ENCODE results near the gene GNG13. TPM values are rescaled to one million over a fixed set of nuclear protein-coding genes. Genes with fewer than 3 reads are reported as not detected.
A peak's percentile ranks its signal among the peaks of the same experiment; 100 is the strongest.

Gene GNG13
- total and polyA plus RNA-seq, 7 donors: not detected

DNA sequence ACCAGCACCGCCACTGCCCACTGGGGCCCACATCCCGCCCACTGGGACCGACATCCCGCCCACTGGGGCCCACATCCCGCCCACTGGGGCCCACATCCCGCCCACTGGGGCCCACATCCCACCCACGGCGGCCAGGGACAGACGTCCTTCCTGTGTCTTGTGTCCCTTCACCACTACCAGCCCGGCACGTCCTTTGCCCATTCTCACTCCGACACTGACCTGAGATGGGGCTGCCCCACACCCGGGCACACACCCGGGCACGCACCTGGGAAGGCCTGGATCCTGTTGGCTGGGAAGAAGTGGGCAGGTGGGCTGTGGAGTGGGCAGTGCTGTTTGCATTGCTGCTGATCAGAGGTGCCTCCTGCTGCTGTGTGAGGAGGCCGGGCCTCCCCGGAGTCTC is 28.4 kb upstream of the GNG13 start:
- H3K27me3 ChIP-seq (ENCODE audit: insufficient read depth in 3 of 3, low read length in 2 of 3): peaks cover 0 to 52% (median 19%) of the 10 kb centered on the region in 3 donors
- no peak for TF ChIP-seq CTCF (IDR thresholded peaks at IDR 0.05)
- intact Hi-C loops (cut with DNase I): no loop called here

GRCh38 chr16:827513-827912 is 27.0 kb upstream of the GNG13 start:
- TF ChIP-seq CTCF (IDR thresholded peaks at IDR 0.05): no peak
- Histone ChIP-seq H3K27ac (no peak overlapping the region), H3K36me3 (ENCODE audit: insufficient read depth in 1 of 2, low read depth in 1 of 2) (no peaks in the 10 kb centered on the region), H3K4me3 (no peak overlapping the region), H3K4me1 (no peaks in the 10 kb centered on the region), H3K9me3 (no peaks in the 10 kb centered on the region), H3K27me3 (ENCODE audit: insufficient read depth in 3 of 3, low read length in 2 of 3) (peaks cover 0 to 43% (median 20%) of the 10 kb centered on the region in 3 donors)
- intact Hi-C loops (cut with DNase I): no loop called here
- DNase-seq (no peak), ATAC-seq (no peak)
- 89 to 91% (median 90%) methylated on average over 24 of the region's 24 CpGs for WGBS, 3 donors

More for the DNA sequence above, 28.4 kb upstream of the GNG13 start:
- Histone ChIP-seq H3K4me3 (no peak overlapping the region), H3K36me3 (ENCODE audit: insufficient read depth in 1 of 2, low read depth in 1 of 2) (no peaks in the 10 kb centered on the region), H3K9me3 (no peaks in the 10 kb centered on the region), H3K4me1 (no peaks in the 10 kb centered on the region), H3K27ac (no peak overlapping the region)
- ATAC-seq: no peak
- WGBS, 3 donors: 83 to 91% (median 89%) methylated on average over 13 to 17 of the region's 17 CpGs
- no peak for DNase-seq

GRCh38 chr16:825341-826061 is 25.0 kb upstream of the GNG13 start:
- Histone ChIP-seq H3K4me1 (no peaks in the 10 kb centered on the region), H3K36me3 (ENCODE audit: insufficient read depth in 1 of 2, low read depth in 1 of 2) (no peaks in the 10 kb centered on the region), H3K27me3 (ENCODE audit: insufficient read depth in 3 of 3, low read length in 2 of 3) (peaks cover 0 to 38% (median 22%) of the 10 kb centered on the region in 3 donors), H3K4me3 (no peak overlapping the region), H3K27ac (no peak overlapping the region), H3K9me3 (no peaks in the 10 kb centered on the region)
- 14 to 27% (median 19%) methylated on average over 33 to 36 of the region's 36 CpGs for WGBS, 3 donors
- intact Hi-C loops (cut with DNase I): no loop called here
- DNase-seq (peak in 1 of 2 donors; percentile 46), ATAC-seq (no peak)
- no peak for TF ChIP-seq CTCF (IDR thresholded peaks at IDR 0.05)

GRCh38 chr16:824601-825000 is 24.1 kb upstream of the GNG13 start:
- ATAC-seq (no peak), DNase-seq (no peak)
- H3K9me3 ChIP-seq: no peaks in the 10 kb centered on the region
- intact Hi-C loops (cut with DNase I): no loop called here
- TF ChIP-seq CTCF (IDR thresholded peaks at IDR 0.05): no peak
- no peak overlapping the region for H3K4me3 ChIP-seq
- H3K27me3 ChIP-seq (ENCODE audit: insufficient read depth in 3 of 3, low read length in 2 of 3): peaks cover 0 to 37% (median 22%) of the 10 kb centered on the region in 3 donors
- H3K36me3 ChIP-seq (ENCODE audit: insufficient read depth in 1 of 2, low read depth in 1 of 2): no peaks in the 10 kb centered on the region
- no peak overlapping the region for H3K27ac ChIP-seq
- H3K4me1 ChIP-seq: no peaks in the 10 kb centered on the region
- 84 to 90% (median 87%) methylated on average over 23 to 25 of the region's 25 CpGs for WGBS, 3 donors

DNA sequence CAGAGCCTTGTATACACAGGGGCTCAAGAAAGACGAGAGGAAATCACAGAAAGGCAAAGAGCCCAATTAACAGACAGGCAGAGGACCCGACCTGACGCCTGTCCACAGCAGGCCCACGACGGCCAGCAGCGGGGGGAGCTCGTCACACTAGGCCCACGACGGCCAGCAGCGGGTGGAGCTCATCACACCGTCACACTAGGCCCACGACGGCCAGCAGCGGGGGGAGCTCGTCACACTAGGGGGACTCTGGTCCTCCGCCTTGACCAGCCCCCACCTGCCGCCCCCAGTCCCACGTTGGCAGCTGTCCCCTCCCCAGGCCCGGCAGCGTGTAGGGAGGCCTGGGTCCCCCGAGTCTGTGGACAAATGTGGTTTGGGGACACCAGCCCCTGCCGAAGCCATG is 23.7 kb upstream of the GNG13 start:
- Histone ChIP-seq H3K4me1 (no peaks in the 10 kb centered on the region), H3K4me3 (no peak overlapping the region), H3K27me3 (ENCODE audit: insufficient read depth in 3 of 3, low read length in 2 of 3) (peaks cover 0 to 41% (median 22%) of the 10 kb centered on the region in 3 donors), H3K36me3 (ENCODE audit: insufficient read depth in 1 of 2, low read depth in 1 of 2) (no peaks in the 10 kb centered on the region), H3K9me3 (no peaks in the 10 kb centered on the region), H3K27ac (no peak overlapping the region)
- intact Hi-C loops (cut with DNase I): no loop called here
- DNase-seq: no peak
- 81 to 85% (median 84%) methylated on average over 22 of the region's 22 CpGs for WGBS, 3 donors
- no peak for TF ChIP-seq CTCF (IDR thresholded peaks at IDR 0.05)
- no peak for ATAC-seq

All from psoas muscle (tissue), 8 donors.